Adipocyte (in vitro differentiated cells): ENCODE results near the gene ATP2A1.

Experiments
- DNase-seq: peaks from one replicate; pipeline ENCODE4 v3.0.0-alpha.2; 2015; ENCODE audit warnings: low read depth
- H3K27me3 ChIP-seq: replicated peaks from 2 replicates; pipeline ENCODE4 v1.7.0; 2013; ENCODE audit warnings: mild to moderate bottlenecking, low read length, moderate library complexity; ENCODE audit not compliant: control insufficient read depth, insufficient read depth
- H3K36me3 ChIP-seq: 2 replicates; pipeline ENCODE4 v1.7.0; 2013; ENCODE audit warnings: low read length, mild to moderate bottlenecking, moderate library complexity; ENCODE audit not compliant: control insufficient read depth, insufficient read depth, severe bottlenecking
- H3K4me1 ChIP-seq: 2 replicates; pipeline ENCODE4 v1.7.0; 2013; ENCODE audit warnings: mild to moderate bottlenecking, low read length, moderate library complexity; ENCODE audit not compliant: control insufficient read depth, insufficient read depth
- H3K4me3 ChIP-seq: 2 replicates; pipeline ENCODE4 v1.7.0; 2013; ENCODE audit warnings: mild to moderate bottlenecking, low read length, moderate library complexity
- H3K9ac ChIP-seq: 2 replicates; pipeline ENCODE4 v1.7.0; 2013; ENCODE audit warnings: mild to moderate bottlenecking, low read length, moderate library complexity
- H3K9me3 ChIP-seq: 2 replicates; pipeline ENCODE4 v1.7.0; 2013; ENCODE audit warnings: mild to moderate bottlenecking, low read length, moderate library complexity; ENCODE audit not compliant: control insufficient read depth

ATP2A1 gene

DNA sequence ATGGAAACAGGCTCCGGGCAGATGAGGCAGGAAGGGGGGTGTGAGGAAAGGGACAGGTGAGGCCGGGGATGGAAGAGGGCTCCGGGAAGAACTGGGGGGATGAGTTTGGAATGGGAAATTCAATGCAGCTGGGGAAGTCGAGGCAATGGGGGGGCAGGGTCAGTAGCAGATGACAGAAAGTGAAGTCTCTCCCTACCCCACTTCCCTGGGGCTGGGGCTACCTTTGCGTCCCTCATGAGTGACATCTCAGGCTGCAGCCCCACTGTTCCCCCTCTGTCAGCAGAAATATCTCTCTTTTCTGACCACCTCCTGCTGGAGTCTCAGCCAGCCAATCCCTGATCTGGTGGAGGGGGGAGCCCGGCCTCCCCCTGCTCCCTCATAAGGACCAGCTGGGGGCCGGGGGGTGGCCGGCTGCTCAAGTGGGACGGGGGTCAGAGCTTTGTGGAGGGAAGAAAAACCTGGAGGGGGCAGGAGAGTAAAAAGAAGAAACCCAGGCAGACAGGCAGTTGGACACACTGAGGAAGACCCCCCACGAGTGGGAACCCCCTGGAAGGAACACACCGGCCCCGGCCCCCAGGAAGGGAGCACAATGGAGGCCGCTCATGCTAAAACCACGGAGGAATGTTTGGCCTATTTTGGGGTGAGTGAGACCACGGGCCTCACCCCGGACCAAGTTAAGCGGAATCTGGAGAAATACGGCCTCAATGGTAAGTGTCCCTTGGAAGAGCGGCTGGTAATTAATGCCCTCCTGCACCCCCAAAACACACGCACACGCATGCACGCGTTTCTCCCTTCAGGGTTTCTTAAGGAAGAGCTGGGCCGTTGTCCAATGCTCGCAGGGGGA is at the start of gene ATP2A1:
ATP2A1 (plus strand) TSS at position 406 of the 844 bp plus-strand sequence; CDS start at position 590, 184 bp downstream.
- Histone ChIP-seq H3K36me3 (peaks cover 4% of the 10 kb centered on the region), H3K4me1 (peaks cover 5% of the 10 kb centered on the region), H3K4me3 (peak within 1 kb of the TSS; percentile 88), H3K27me3 (peaks cover 7% of the 10 kb centered on the region), H3K9me3 (no peaks in the 10 kb centered on the region), H3K9ac (peak within 1 kb of the TSS; percentile 82)
- DNase-seq, result no peak

DNA sequence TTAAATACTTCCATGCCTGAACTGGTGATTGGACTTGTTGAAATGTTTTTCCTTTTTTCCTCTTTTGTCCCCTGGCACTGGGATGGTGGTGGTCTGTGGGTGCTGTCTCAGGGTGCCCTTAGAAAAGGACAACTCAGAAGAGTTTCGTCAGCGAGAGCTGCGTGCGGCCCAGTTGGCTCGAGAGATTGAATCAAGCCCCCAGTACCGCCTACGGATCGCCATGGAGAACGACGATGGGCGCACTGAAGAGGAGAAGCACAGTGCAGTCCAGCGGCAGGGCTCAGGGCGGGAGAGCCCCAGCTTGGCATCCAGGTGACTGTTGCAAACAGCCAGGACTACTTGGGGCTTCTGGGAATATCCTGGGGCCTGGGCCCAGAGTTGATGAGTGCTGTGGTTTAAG is 48.5 kb upstream of the ATP2A1 start:
- Histone ChIP-seq H3K27me3 (no peaks in the 10 kb centered on the region), H3K4me3 (no peak overlapping the region), H3K4me1 (peaks cover 23% of the 10 kb centered on the region), H3K9me3 (no peaks in the 10 kb centered on the region), H3K9ac (peak overlapping the region; percentile 13), H3K36me3 (peaks cover 97% of the 10 kb centered on the region)
- no peak for DNase-seq

DNA sequence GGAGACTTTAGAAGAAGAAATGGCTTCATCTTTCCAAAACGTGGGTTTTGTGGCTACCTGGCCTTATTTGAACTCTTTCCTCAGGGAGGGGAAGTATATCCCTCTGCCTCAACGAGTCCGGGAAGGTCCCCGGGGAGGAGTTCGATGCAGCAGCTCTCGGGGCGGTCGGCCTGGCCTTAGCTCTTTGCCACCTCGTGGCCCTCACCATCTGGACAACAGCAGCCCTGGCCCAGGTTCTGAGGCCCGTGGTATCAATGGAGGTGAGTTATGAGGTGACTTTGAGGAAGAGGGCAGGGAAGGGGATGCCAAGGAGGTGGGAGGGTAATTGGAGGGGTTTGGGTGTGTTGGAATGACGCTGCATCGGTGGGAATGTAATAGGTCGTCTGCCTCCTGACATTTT is 47.8 kb upstream of the ATP2A1 start:
- Histone ChIP-seq H3K36me3 (peaks cover 100% of the 10 kb centered on the region), H3K4me1 (peaks cover 15% of the 10 kb centered on the region), H3K4me3 (no peak overlapping the region), H3K9ac (no peak overlapping the region), H3K9me3 (no peaks in the 10 kb centered on the region), H3K27me3 (no peaks in the 10 kb centered on the region)
- no peak for DNase-seq

DNA sequence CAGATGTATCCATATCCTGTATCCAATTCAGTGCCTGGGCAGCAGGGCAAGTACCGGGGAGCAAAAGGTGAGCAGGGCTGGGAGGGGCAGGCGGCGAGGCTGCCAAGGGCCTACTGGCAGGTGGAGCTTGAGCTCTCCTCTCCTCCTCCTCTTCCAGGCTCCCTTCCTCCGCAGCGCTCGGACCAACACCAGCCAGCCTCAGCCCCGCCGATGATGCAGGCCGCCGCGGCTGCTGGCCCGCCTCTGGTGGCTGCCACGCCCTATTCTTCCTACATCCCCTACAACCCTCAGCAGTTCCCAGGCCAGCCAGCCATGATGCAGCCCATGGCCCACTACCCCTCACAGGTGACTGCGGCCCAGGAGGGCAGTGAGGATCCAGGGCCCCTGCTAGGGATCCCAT is 43.9 kb upstream of the ATP2A1 start:
- Histone ChIP-seq H3K27me3 (no peaks in the 10 kb centered on the region), H3K9me3 (no peaks in the 10 kb centered on the region), H3K9ac (no peak overlapping the region), H3K36me3 (peaks cover 87% of the 10 kb centered on the region), H3K4me3 (no peak overlapping the region), H3K4me1 (no peaks in the 10 kb centered on the region)
- no peak for DNase-seq

DNA sequence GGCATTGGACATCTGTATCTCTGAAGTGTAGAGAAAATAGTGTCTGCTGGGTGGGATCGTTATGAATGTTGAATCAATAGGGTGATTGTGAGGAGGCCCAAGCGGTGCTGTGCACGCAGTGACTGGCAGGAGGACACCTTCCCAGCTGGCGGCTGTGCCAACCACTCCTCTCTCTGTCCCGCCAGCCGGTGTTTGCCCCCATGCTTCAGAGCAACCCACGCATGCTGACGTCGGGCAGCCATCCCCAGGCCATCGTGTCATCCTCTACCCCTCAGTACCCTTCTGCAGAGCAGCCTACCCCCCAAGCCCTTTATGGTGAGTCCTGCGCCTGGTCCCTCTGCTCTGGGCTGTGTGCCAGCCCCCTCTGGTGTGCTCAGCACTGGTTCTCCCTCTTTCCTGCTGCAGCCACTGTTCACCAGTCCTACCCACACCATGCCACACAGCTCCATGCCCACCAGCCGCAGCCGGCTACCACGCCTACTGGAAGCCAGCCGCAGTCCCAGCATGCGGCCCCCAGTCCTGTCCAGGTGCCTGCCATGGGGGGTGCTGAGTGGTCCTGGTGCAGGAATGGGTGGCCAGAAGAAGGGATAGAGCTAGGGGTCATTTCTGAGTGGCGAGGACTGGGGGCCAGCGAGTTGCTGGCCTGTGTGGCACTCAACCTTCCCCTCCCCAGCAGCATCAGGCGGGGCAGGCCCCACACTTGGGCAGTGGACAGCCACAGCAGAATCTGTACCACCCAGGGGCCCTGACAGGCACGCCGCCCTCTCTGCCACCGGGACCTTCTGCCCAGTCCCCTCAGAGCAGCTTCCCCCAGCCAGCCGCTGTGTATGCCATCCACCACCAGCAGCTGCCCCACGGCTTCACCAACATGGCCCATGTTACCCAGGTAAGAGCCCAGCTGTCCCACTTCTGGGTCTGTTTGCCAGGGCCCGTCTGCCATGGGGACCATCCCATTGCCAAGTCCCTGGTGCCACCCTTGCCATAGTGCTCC is 43.1 kb upstream of the ATP2A1 start:
- Histone ChIP-seq H3K4me1 (no peaks in the 10 kb centered on the region), H3K9me3 (no peaks in the 10 kb centered on the region), H3K9ac (no peak overlapping the region), H3K36me3 (peaks cover 79% of the 10 kb centered on the region), H3K27me3 (no peaks in the 10 kb centered on the region), H3K4me3 (no peak overlapping the region)
- DNase-seq, result no peak

DNA sequence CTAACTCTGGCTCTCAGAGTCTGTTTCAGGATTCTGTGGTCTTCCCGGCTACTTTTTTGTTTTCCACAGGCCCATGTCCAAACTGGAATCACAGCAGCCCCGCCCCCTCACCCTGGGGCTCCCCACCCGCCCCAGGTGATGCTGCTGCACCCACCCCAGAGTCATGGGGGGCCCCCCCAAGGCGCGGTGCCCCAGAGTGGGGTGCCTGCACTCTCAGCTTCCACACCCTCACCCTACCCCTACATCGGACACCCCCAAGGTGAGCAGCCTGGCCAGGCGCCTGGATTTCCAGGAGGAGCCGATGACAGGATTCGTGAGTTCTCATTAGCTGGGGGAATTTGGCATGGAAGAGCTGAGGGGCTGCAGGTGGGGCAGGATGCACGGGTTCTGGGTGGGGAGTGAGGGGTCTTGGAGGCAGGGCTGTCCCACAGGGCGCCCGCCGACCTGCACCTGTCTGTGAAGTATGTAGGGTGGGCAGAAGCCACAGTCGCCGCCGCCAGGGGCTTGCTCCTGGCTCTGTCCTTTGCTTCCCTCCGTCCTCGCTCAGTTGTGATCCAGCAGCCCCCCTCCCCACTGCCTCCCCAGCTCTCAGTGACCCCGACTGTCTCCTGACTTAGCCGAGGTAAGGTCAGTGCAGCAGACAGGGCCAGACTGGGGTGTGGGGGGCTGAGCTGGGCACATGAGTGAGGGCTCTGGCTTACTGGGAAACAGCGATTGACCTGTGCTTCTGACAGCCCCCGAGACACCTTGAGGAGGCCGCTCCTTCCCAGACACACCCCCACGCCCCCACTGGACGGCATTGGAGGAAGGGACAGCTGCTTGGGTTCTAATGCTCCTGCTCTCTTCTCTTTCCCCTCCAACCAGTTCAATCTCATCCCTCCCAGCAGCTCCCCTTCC is 42.2 kb upstream of the ATP2A1 start:
- no peaks in the 10 kb centered on the region for H3K27me3 ChIP-seq
- H3K36me3 ChIP-seq, result peaks cover 69% of the 10 kb centered on the region
- no peak overlapping the region for H3K4me3 ChIP-seq
- H3K4me1 ChIP-seq, result no peaks in the 10 kb centered on the region
- no peak for DNase-seq
- H3K9ac ChIP-seq, result no peak overlapping the region
- no peaks in the 10 kb centered on the region for H3K9me3 ChIP-seq

DNA sequence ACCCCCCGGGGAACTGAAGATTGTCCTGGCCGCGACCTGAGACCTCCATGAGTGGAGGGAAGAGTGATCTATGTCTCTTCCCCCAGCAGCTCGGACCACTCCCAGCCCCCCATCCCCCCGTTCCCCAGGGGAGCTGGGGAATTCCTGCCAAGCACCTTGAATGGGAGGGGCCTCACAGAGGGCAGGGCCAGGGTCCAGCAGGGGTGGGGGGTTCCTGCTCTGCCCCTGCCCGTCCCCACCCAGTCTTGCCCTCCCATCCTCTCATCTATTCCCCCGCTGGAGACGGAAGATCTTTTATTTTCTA is 41.6 kb upstream of the ATP2A1 start:
- H3K27me3 ChIP-seq, result no peaks in the 10 kb centered on the region
- H3K9me3 ChIP-seq, result no peaks in the 10 kb centered on the region
- H3K9ac ChIP-seq, result no peak overlapping the region
- H3K4me1 ChIP-seq, result no peaks in the 10 kb centered on the region
- no peak overlapping the region for H3K4me3 ChIP-seq
- DNase-seq, result no peak
- H3K36me3 ChIP-seq, result peaks cover 64% of the 10 kb centered on the region

DNA sequence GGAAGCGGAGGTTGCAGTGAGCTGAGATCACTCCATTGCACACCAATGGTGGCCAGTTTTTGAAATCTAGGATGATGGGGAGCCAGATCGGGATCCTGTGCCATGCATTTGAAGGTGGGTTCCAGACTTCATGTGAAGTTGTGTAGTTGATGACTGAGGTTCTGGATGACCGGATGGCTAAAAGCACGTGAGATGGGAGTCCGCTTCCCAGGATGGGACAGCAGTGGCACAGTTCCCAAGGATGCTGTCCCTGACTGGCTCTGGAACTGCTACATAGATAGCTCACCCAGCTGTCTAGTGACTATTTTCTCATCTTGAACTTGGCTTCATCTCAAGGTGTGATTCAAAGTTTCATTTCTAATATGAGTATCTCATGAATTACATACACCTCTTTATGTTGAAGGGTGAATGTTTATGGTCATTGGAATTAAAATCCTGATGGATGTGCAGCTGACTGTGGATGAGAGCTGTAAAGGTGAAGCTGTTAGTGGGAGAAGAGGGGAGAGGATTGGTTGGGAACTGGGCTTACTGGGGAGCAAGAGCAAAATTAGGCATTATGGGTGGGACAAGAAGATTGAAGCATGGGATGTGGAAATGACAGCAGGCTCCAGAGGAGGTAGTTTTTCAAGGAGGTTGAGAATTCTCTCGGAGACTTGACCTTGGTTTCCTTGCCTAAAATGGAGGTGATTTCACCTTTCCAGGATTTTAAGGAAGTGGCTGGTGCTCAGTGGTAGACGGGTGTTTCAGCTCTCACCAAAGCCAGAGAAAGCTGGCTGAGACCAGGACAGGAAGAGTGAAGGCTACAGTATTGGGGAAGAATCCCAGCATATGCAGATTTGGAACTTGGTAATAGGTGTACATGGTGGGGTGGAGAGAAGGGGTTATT is 40.4 kb upstream of the ATP2A1 start:
- no peaks in the 10 kb centered on the region for H3K4me1 ChIP-seq
- no peak overlapping the region for H3K9ac ChIP-seq
- peaks cover 64% of the 10 kb centered on the region for H3K36me3 ChIP-seq
- no peaks in the 10 kb centered on the region for H3K9me3 ChIP-seq
- DNase-seq, result no peak
- H3K4me3 ChIP-seq, result no peak overlapping the region
- no peaks in the 10 kb centered on the region for H3K27me3 ChIP-seq

DNA sequence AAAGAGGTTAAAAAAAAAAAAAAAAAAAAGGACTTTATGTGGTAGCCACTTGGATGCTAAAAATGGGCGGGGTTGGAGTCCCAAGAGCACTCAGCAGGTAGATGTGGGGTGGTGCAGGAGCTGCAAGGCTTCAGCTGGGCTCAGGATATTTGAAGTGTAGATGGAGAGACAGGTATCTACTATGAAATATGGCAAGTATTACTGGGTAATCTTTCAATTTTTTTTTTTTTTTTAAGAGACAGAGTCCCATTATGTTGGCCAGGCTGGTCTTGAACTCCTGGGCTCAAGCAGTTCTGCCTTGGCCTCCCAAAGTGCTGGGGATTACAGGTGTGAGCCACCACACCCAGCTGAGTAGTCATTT is 39.8 kb upstream of the ATP2A1 start:
- Histone ChIP-seq H3K9ac (no peak overlapping the region), H3K36me3 (peaks cover 64% of the 10 kb centered on the region), H3K4me3 (no peak overlapping the region), H3K9me3 (no peaks in the 10 kb centered on the region), H3K27me3 (no peaks in the 10 kb centered on the region), H3K4me1 (no peaks in the 10 kb centered on the region)
- no peak for DNase-seq

DNA sequence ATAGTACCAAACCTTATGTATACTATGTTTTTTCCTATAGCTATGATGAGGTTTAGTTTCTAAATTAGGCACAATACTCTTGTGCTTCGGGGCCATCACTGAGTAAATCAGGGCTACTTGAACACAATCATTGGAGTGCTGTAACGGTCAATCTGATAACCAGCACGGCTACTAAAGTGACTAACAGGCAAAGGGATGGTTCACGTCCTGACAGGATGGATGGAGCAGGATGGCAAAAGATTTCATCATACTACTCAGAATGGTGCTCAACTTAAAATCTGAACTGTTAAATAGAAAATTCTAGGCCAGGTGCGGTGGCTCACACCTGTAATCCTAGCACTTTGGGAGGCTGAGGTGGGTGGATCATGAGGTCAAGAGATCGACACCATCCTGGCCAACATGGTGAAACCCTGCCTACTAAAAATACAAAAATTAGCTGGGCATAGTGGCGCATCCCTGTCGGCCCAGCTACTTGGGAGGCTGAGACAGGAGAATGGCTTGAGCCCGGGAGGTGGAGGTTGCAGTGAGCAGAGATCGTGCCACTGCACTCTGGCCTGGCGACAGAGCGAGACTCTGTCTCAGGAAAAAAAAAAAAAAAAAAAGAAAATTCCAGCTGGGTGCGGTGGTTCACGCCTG is 39.2 kb upstream of the ATP2A1 start:
- H3K36me3 ChIP-seq, result peaks cover 64% of the 10 kb centered on the region

More for the DNA sequence above, 39.2 kb upstream of the ATP2A1 start:
- peak overlapping the region; percentile 56 for H3K9ac ChIP-seq
- H3K27me3 ChIP-seq, result no peaks in the 10 kb centered on the region
- H3K4me1 ChIP-seq, result no peaks in the 10 kb centered on the region
- H3K4me3 ChIP-seq, result no peak overlapping the region
- DNase-seq, result no peak
- H3K9me3 ChIP-seq, result no peaks in the 10 kb centered on the region
